Measurements from ENCODE around the gene HAUS7. TPM values are rescaled to one million over a fixed set of nuclear protein-coding genes. Genes with fewer than 3 reads are reported as not detected.
A peak's percentile ranks its signal among the peaks of the same experiment; 100 is the strongest.

The HAUS7 gene
- total and polyA plus RNA-seq, 2 experiments from 2014 or later: 24.5 to 28.3 TPM

GRCh38 chrX:153509592-153509991 lies 39.2 kb upstream of the HAUS7 start:
- Histone ChIP-seq H2AFZ (no peak overlapping the region), H3K79me2 (ENCODE audit: insufficient read depth) (no peaks in the 10 kb centered on the region), H4K20me1 (ENCODE audit: insufficient read depth) (no peaks in the 10 kb centered on the region), H3K4me2 (ENCODE audit: unreplicated experiment) (no peak overlapping the region), H3K4me3 (no peak overlapping the region), H3K36me3 (ENCODE audit: low read depth) (no peaks in the 10 kb centered on the region), H3F3A (ENCODE audit: insufficient read depth) (peaks cover 4% of the 10 kb centered on the region; the same call in 1 of the 2 replicates), H3K9ac (no peak overlapping the region), H3K27ac (no peak overlapping the region), H3K9me3 (ENCODE audit: low read depth) (no peaks in the 10 kb centered on the region), H3K4me1 (ENCODE audit: insufficient read depth) (no peaks in the 10 kb centered on the region), H3K27me3 (replicated peaks; ENCODE audit: insufficient read depth) (no peaks in the 10 kb centered on the region), H3K9me2 (ENCODE audit: insufficient read depth) (no peaks in the 10 kb centered on the region)
- WGBS, 2 experiments (ENCODE audit: low coverage in 1 of 2, low lambda C conversion rate in 2 of 2, missing lambda C conversion rate in 2 of 2): 75% methylated on average over 10 of the region's 14 CpGs; no CpG with 5 or more reads in 1 of the 2 experiments
- DNase-seq: no peak
- in situ Hi-C loops (cut with MboI): no loop called here
- TF ChIP-seq EZH2 (IDR thresholded peaks at IDR 0.05; ENCODE audit: insufficient read depth, poor library complexity, severe bottlenecking): no peak

GRCh38 chrX:153507484-153508178 lies 37.3 kb upstream of the HAUS7 start:
- no peaks in the 10 kb centered on the region for H4K20me1 ChIP-seq (ENCODE audit: insufficient read depth)
- no peak overlapping the region for H2AFZ ChIP-seq
- no peaks in the 10 kb centered on the region for H3K9me3 ChIP-seq (ENCODE audit: low read depth)
- in situ Hi-C loops (cut with MboI): no loop called here
- H3K9ac ChIP-seq: no peak overlapping the region
- no peaks in the 10 kb centered on the region for H3K4me1 ChIP-seq (ENCODE audit: insufficient read depth)
- 25 to 67% methylated on average over 7 to 8 of the region's 19 CpGs for WGBS, 2 experiments (ENCODE audit: low coverage in 1 of 2, low lambda C conversion rate in 2 of 2, missing lambda C conversion rate in 2 of 2)
- H3K79me2 ChIP-seq (ENCODE audit: insufficient read depth): no peaks in the 10 kb centered on the region
- peaks cover 4% of the 10 kb centered on the region; the same call in 1 of the 2 replicates for H3F3A ChIP-seq (ENCODE audit: insufficient read depth)
- peak; percentile 79 for DNase-seq
- H3K27me3 ChIP-seq (replicated peaks; ENCODE audit: insufficient read depth): no peaks in the 10 kb centered on the region
- H3K4me2 ChIP-seq (ENCODE audit: unreplicated experiment): no peak overlapping the region
- H3K4me3 ChIP-seq: no peak overlapping the region
- H3K36me3 ChIP-seq (ENCODE audit: low read depth): no peaks in the 10 kb centered on the region
- no peaks in the 10 kb centered on the region for H3K9me2 ChIP-seq (ENCODE audit: insufficient read depth)
- no peak overlapping the region for H3K27ac ChIP-seq
- TF ChIP-seq EZH2 (IDR thresholded peaks at IDR 0.05; ENCODE audit: insufficient read depth, poor library complexity, severe bottlenecking) (no peak), EZH2phosphoT487 (IDR thresholded peaks at IDR 0.05; ENCODE audit: insufficient read depth, low read depth) (no peak)

- H3K4me2 ChIP-seq (ENCODE audit: unreplicated experiment): no peak overlapping the region
- in situ Hi-C loops (cut with MboI): no loop called here
- no peaks in the 10 kb centered on the region for H3K4me1 ChIP-seq (ENCODE audit: insufficient read depth)
- no peaks in the 10 kb centered on the region for H3K36me3 ChIP-seq (ENCODE audit: low read depth)
- no peak overlapping the region for H3K27ac ChIP-seq
- TF ChIP-seq EZH2phosphoT487 (IDR thresholded peaks at IDR 0.05; ENCODE audit: insufficient read depth, low read depth): no peak
- TF ChIP-seq EZH2 (IDR thresholded peaks at IDR 0.05; ENCODE audit: insufficient read depth, poor library complexity, severe bottlenecking): no peak
- no peak overlapping the region for H3K4me3 ChIP-seq
- H3F3A ChIP-seq (ENCODE audit: insufficient read depth): peaks cover 4% of the 10 kb centered on the region; the same call in 1 of the 2 replicates
- no peaks in the 10 kb centered on the region for H3K9me3 ChIP-seq (ENCODE audit: low read depth)
- no peak overlapping the region for H2AFZ ChIP-seq
- 81 to 93% methylated on average over 6 to 14 of the region's 18 CpGs for WGBS, 2 experiments (ENCODE audit: low coverage in 1 of 2, low lambda C conversion rate in 2 of 2, missing lambda C conversion rate in 2 of 2)
- no peaks in the 10 kb centered on the region for H3K27me3 ChIP-seq (replicated peaks; ENCODE audit: insufficient read depth)
- no peaks in the 10 kb centered on the region for H3K9me2 ChIP-seq (ENCODE audit: insufficient read depth)
- no peaks in the 10 kb centered on the region; the same call in 1 of the 2 replicates for H4K20me1 ChIP-seq (ENCODE audit: insufficient read depth)
- 0 out of 2 replicates have a peak, but pooled peaks cover 6% of the 10 kb centered on the region for H3K79me2 ChIP-seq (ENCODE audit: insufficient read depth)
- H3K9ac ChIP-seq: no peak overlapping the region
- no peak for DNase-seq
Measured at GRCh38 chrX:153505361-153505760, 35.0 kb upstream of the HAUS7 start.

DNA sequence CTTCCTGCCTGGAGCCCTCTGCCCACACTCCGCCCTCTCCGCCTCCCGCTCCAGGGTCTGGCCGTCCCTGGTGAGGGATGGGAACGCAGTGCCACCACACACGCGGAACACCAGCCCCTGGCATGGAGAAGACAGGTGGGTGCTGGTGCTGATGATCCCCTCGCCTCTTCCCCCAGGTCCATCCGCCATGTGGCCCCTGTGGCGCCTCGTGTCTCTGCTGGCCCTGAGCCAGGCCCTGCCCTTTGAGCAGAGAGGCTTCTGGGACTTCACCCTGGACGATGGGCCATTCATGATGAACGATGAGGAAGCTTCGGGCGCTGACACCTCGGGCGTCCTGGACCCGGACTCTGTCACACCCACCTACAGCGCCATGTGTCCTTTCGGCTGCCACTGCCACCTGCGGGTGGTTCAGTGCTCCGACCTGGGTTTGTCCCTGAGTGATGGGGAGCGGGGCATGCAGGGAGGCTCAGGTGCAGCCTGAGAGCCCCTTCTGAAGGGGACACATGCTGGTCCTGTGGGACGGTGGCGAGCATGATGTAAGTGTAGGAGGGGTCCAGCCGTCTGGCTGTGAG lies 34.2 kb upstream of the HAUS7 start:
- Histone ChIP-seq H3K79me2 (ENCODE audit: insufficient read depth) (peaks cover 12% of the 10 kb centered on the region; the same call in 1 of the 2 replicates), H3K27ac (no peak overlapping the region), H3K36me3 (ENCODE audit: low read depth) (no peaks in the 10 kb centered on the region), H3K9ac (no peak overlapping the region), H3F3A (ENCODE audit: insufficient read depth) (peaks cover 4% of the 10 kb centered on the region; the same call in 1 of the 2 replicates), H3K4me2 (ENCODE audit: unreplicated experiment) (no peak overlapping the region), H3K27me3 (replicated peaks; ENCODE audit: insufficient read depth) (no peaks in the 10 kb centered on the region), H3K9me3 (ENCODE audit: low read depth) (no peaks in the 10 kb centered on the region), H2AFZ (no peak overlapping the region), H3K4me3 (no peak overlapping the region), H3K4me1 (ENCODE audit: insufficient read depth) (0 out of 2 replicates have a peak, but pooled peaks cover 3% of the 10 kb centered on the region), H3K9me2 (ENCODE audit: insufficient read depth) (no peaks in the 10 kb centered on the region), H4K20me1 (ENCODE audit: insufficient read depth) (no peaks in the 10 kb centered on the region; the same call in 1 of the 2 replicates)
- 76 to 81% methylated on average over 12 to 22 of the region's 26 CpGs for WGBS, 2 experiments (ENCODE audit: low coverage in 1 of 2, low lambda C conversion rate in 2 of 2, missing lambda C conversion rate in 2 of 2)
- in situ Hi-C loops (cut with MboI): no loop called here
- DNase-seq: no peak
- TF ChIP-seq EZH2phosphoT487 (IDR thresholded peaks at IDR 0.05; ENCODE audit: insufficient read depth, low read depth): no peak
- TF ChIP-seq EZH2 (IDR thresholded peaks at IDR 0.05; ENCODE audit: insufficient read depth, poor library complexity, severe bottlenecking): no peak
